HPDE6-E6E7 (cell line): ENCODE measurements around the gene ADARB2.

ENCODE experiments used
- DNase-seq: peaks from one replicate; pipeline ENCODE4 v3.0.0; 2011; ENCODE audit warnings: missing footprints; ENCODE audit errors: extremely low spot score

The ADARB2 gene

GRCh38 chr10:1158066-1158465 lies 579.3 kb downstream of the ADARB2 start:
- DNase-seq: no peak

DNA sequence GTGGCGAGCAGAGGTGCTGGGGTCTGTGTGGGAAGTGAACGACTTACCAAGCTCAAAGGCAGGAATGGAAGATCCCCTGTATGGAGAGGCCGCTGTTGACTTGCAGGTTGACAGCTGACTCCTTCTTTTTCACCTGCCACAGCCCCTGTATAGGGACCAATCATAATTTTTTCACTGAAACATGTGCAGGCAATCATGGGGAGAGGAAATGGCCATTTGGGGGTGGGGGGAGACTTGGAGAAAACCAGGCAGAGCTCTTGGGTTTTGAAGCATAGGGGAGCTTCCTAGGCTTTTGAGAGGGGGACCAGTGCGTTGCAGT lies 579.8 kb downstream of the ADARB2 start:
- no peak for DNase-seq

DNA sequence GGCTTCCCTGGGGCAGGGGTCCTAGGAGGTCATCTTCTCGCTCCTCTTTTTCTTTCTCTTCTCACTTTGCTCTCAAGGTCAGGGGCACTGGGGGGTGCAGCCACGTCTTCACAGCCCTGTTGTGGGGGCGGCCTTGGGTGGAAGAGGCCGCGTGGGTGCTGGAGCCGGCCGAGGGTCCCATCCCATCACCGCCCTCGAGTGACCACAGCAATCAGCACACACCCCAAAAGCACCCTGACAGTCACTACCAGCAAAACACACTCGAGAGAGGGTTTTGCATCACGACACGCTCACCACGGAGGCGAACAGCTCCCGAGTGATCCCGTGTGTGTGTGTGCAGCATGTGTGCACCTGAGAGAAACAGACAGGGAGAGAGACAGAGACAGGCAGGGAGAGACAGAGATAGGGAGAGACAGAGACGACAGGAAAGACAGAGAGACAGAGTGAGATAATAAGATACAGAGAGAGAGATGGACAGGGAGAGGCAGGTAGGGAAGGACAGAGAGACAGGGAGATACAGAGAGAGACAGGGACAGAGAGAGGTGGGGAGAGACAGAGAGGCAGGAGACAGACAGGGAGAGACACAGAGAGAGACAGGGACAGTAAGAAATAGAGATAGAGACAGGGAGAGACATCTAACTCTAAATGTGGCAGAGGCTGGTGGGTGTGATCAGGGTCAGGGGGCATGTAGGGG lies 580.3 kb downstream of the ADARB2 start:
- DNase-seq: no peak

- DNase-seq: no peak
These were observed 580.8 kb downstream of the ADARB2 start for GRCh38 chr10:1156616-1156886.

GRCh38 chr10:1155791-1156615 lies 581.3 kb downstream of the ADARB2 start:
- no peak for DNase-seq

DNA sequence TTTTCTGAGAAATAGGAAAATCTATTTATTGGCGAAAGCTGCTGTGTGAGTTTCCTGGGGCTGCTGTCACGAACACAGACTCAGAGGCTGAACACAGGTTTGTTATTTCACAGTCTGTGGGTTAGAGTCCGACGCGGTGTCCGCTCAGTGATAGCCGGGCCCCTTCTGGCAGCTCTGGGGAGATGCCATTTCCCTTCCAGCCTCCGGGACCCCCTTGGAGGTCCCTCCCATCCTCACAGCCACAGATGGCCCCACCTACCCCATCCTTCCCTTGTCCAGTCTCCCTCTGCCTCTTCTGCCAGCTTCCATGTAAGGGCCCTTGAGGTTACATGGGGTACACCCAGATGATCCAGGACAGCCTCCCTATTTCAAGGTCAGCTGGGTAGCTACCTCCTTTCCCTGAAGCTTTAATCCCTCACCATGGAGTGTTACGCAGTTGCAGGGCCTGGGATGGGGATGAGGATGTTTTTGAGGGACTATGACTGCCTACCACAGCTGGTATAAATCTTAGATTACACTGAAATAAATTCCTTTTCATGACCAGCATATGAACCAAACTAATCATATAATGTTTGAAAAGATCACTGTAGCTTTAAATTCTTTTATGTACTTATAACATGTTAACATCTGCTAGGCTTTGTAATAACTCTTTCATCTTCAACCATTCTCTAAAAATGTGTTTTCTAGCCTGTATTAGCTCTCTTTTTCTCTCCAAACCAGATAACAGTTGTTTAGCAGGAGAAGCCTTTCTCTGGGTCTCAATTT lies 582.6 kb downstream of the ADARB2 start:
- no peak for DNase-seq

- no peak for DNase-seq
These were observed 583.4 kb downstream of the ADARB2 start for GRCh38 chr10:1153805-1154351.

DNA sequence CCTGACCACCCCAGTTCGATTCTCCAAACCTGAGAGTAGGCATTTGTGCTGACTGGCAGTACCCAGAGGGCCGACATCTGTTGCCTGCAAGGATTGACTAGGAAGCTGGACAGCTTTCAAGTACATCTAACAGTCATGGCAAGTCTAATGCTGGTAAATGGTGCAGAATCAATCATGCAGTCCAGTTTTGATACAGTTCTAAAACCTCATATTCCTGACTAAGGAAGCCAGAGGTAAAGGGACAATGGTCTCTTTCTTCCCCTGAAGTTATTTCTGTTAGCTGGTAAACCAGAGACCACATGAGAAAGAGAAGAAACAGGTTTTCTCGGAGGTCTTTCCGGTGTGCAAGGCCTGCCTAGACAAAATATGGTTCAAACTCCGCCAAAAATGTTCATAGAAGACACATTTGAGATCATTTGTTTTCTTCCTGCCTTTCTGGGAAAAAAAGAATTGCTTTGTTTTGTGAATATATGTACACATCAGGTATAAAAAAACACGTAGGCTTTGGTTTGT lies 584.0 kb downstream of the ADARB2 start:
- no peak for DNase-seq

- no peak for DNase-seq
These were observed 584.7 kb downstream of the ADARB2 start for GRCh38 chr10:1152386-1153250.

GRCh38 chr10:1151076-1152033 lies 586.0 kb downstream of the ADARB2 start:
- peak; percentile 14 for DNase-seq

DNA sequence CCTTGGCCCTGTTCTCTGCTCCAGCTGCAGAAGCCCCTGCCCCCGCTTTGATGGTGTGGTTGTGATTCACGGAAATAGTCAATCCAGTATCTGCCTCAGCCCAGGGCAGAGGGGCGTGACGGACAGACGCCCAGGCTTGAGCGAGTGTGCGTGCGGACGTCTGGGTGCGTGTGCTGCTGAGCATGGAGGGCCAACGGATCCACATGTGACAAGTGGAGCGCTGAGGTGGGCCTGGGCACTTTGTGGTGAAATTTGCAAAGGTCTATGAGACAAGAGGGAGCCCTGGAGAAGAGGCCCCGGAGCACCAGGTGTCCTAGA lies 586.7 kb downstream of the ADARB2 start:
- no peak for DNase-seq

- DNase-seq: no peak
These were observed 587.3 kb downstream of the ADARB2 start for GRCh38 chr10:1149793-1150637.

GRCh38 chr10:1148855-1149605 lies 588.3 kb downstream of the ADARB2 start:
- DNase-seq: no peak

GRCh38 chr10:1147810-1148209 lies 589.5 kb downstream of the ADARB2 start:
- DNase-seq: no peak

DNA sequence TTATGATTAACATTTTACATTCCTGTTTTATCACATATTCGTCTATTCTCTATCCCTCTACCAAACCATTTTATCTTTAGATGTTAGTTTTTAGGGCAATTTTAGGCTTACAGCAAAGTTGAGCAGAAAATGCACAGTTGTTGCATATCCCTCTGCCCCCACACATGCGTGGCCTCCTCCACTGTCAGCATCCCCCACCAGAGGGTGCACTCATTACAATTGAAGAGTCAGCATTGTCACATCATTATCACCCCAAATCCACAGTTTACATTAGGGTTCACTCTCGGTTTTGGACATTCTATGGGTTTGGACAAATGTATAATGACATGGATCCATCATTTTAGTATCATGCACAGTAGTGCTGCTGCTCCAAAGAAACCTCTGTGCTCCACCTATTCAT lies 594.7 kb downstream of the ADARB2 start:
- DNase-seq: no peak

DNA sequence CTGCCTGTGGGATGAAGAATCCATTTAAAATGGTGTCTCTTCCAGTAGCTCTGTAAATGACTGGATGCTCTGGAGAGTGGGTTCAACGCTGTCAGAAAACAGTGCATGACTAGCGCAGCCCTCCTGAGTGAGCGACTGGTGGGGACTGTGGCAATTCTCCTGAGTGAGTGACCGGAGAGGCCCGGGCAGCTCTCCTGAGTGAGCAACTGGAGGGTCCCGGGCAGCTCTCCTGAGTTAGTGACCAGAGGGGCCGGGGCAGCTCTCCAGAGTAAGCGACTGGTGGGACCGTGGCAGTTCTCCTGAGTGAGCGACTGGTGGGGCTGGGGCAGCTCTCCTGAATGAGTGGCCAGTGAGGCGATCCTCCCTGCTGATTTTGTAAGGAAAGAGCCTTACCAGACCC lies 595.6 kb downstream of the ADARB2 start:
- no peak for DNase-seq

GRCh38 chr10:1141261-1141660 lies 596.1 kb downstream of the ADARB2 start:
- DNase-seq: no peak

- DNase-seq: no peak
These were observed 598.8 kb downstream of the ADARB2 start for GRCh38 chr10:1138529-1138928.
